GM23338 (cell line): ENCODE data around the gene GADD45A. TPM values are rescaled to one million over a fixed set of nuclear protein-coding genes. Genes with fewer than 3 reads are reported as not detected.

Experiments
- ATAC-seq: fragments of 200-7000 bp; cut with Tn5 transposase; 3 replicates; pipeline ENCODE4 v1.9.1; 2020
- DNase-seq: peaks from one replicate; pipeline ENCODE4 v3.0.0-alpha.2; 2015; ENCODE audit warnings: low spot score
- H2AFZ ChIP-seq: fragments of 200-600 bp; sonication (generic); 2 replicates; pipeline ENCODE4 v1.8.0; 2016; ENCODE audit warnings: antibody characterized with exemption, mild to moderate bottlenecking, moderate library complexity
- H3F3A ChIP-seq: fragments of 200-600 bp; sonication (generic); replicated peaks from 2 replicates; pipeline ENCODE4 v1.8.0; 2017; ENCODE audit warnings: antibody characterized with exemption, mixed run types, low read depth
- H3K27ac ChIP-seq: fragments of 200-600 bp; sonication (generic); 2 replicates; pipeline ENCODE4 v1.6.1; 2016; ENCODE audit warnings: low read depth
- H3K27me3 ChIP-seq: fragments of 200-600 bp; sonication (generic); 2 replicates; pipeline ENCODE4 v1.8.0; 2016; ENCODE audit warnings: mild to moderate bottlenecking, mixed run types, moderate library complexity; ENCODE audit not compliant: insufficient read depth
- H3K36me3 ChIP-seq: fragments of 200-600 bp; sonication (generic); 2 replicates; pipeline ENCODE4 v1.8.0; 2016; ENCODE audit warnings: mild to moderate bottlenecking; ENCODE audit not compliant: insufficient read depth
- H3K4me1 ChIP-seq: fragments of 200-600 bp; sonication (generic); 2 replicates; pipeline ENCODE4 v1.8.0; 2016; ENCODE audit warnings: mild to moderate bottlenecking, moderate library complexity; ENCODE audit not compliant: insufficient read depth
- H3K4me2 ChIP-seq: fragments of 200-600 bp; sonication (generic); 2 replicates; pipeline ENCODE4 v1.7.1; 2017; ENCODE audit warnings: mixed run types
- H3K4me3 ChIP-seq: fragments of 200-600 bp; sonication (generic); 2 replicates; pipeline ENCODE4 v1.6.1; 2016; ENCODE audit warnings: mixed run types
- H3K79me2 ChIP-seq: fragments of 200-600 bp; sonication (generic); replicated peaks from 2 replicates; pipeline ENCODE4 v1.8.0; 2017; ENCODE audit warnings: mild to moderate bottlenecking; ENCODE audit not compliant: insufficient read depth
- H3K9me2 ChIP-seq: fragments of 200-600 bp; sonication (generic); 2 replicates; pipeline ENCODE4 v1.8.0; 2017; ENCODE audit not compliant: insufficient read depth
- H4K20me1 ChIP-seq: fragments of 200-600 bp; sonication (generic); replicated peaks from 2 replicates; pipeline ENCODE4 v1.8.0; 2017; ENCODE audit warnings: mild to moderate bottlenecking; ENCODE audit not compliant: insufficient read depth
- H3K27ac Mint-ChIP-seq: 2 replicates; pipeline ENCODE4 v1.8.0; 2020; ENCODE audit warnings: inconsistent platforms, mild to moderate bottlenecking, moderate library complexity, mixed read lengths
- H3K27me3 Mint-ChIP-seq: 3 replicates; pipeline ENCODE4 v1.8.0; 2022; ENCODE audit warnings: low read depth, mild to moderate bottlenecking, moderate library complexity, mixed read lengths, inconsistent platforms; ENCODE audit not compliant: insufficient read depth, poor library complexity
- H3K36me3 Mint-ChIP-seq: 3 replicates; pipeline ENCODE4 v1.8.0; 2021; ENCODE audit warnings: low read depth, mild to moderate bottlenecking, inconsistent platforms, moderate library complexity, mixed read lengths
- H3K4me1 Mint-ChIP-seq: 3 replicates; pipeline ENCODE4 v1.8.0; 2020; ENCODE audit warnings: mild to moderate bottlenecking, inconsistent platforms, mixed read lengths
- H3K4me3 Mint-ChIP-seq: 3 replicates; pipeline ENCODE4 v1.8.0; 2021; ENCODE audit warnings: moderate library complexity, mild to moderate bottlenecking, inconsistent platforms, mixed read lengths
- H3K9me3 Mint-ChIP-seq: 3 replicates; pipeline ENCODE4 v1.8.0; 2020; ENCODE audit warnings: moderate library complexity, mild to moderate bottlenecking, inconsistent platforms, mixed read lengths
- EZH2 ChIP-seq: fragments of 200-600 bp; sonication (generic); IDR thresholded peaks from one replicate; pipeline ENCODE4 v1.8.0; 2017; ENCODE audit warnings: antibody characterized with exemption, mild to moderate bottlenecking, low read depth; ENCODE audit not compliant: unreplicated experiment
- JUNB ChIP-seq: IDR thresholded peaks from one replicate; pipeline ENCODE4 v1.6.1; 2016; ENCODE audit warnings: antibody characterized with exemption; ENCODE audit not compliant: unreplicated experiment
- NANOG ChIP-seq: IDR thresholded peaks from 2 replicates; pipeline ENCODE4 v1.6.1; 2016; ENCODE audit warnings: antibody characterized with exemption, borderline replicate concordance
- STAT1 ChIP-seq: IDR thresholded peaks from one replicate; pipeline ENCODE4 v1.6.1; 2016; ENCODE audit warnings: antibody characterized with exemption; ENCODE audit not compliant: unreplicated experiment
- ZNF331 ChIP-seq: fragments of 250-450 bp; sonication (Bioruptor Pico); IDR thresholded peaks from 2 replicates; pipeline ENCODE4 v1.5.0; 2020; ENCODE audit warnings: low read depth, mild to moderate bottlenecking, moderate library complexity
- polyA plus RNA-seq: library from polyadenylated mRNA; unstranded; fragments of >200 nt; fragmentation: Nextera tagmentation; extraction: Ambion mirVana; gene quantifications from 2 replicates; pipeline ENCODE4 v1.2.1, GENCODE V29; 2016
- total RNA-seq: library from RNA; depleted of rRNA; stranded (reverse); fragments of >200 nt; shearing (Covaris generic); gene quantifications from 2 replicates; pipeline ENCODE4 v1.2.3, GENCODE V29; 2014
- TF ChIP-seq, protein P1 (sequence below): fragments of 250-450 bp; sonication (Bioruptor Pico); IDR thresholded peaks from 2 replicates; pipeline ENCODE4 v1.5.0; 2020; ENCODE audit warnings: mild to moderate bottlenecking, moderate library complexity
- TF ChIP-seq, protein P2 (sequence below), 2 experiments: fragments of 200-600 bp in 1 of 2; sonication (generic) in 1 of 2; conservative IDR thresholded peaks; 2 replicates each; pipeline versions ENCODE4 v1.5.1 to v1.6.1; 2016 to 2017; ENCODE audit warnings: antibody characterized with exemption in 2 of 2, low read depth in 2 of 2, mild to moderate bottlenecking in 2 of 2, moderate library complexity in 1 of 2

GADD45A gene
- total and polyA plus RNA-seq, 2 experiments from 2014 or later = 25.9 to 39.5 TPM

GRCh38 chr1:67676287-67676686, 8.7 kb upstream of the GADD45A start:
- H3K27ac Mint-ChIP-seq = no peak overlapping the region
- Histone ChIP-seq H4K20me1 (no peaks in the 10 kb centered on the region), H3K27ac (no peak overlapping the region), H3F3A (no peaks in the 10 kb centered on the region), H3K79me2 (no peaks in the 10 kb centered on the region), H3K27me3 (no peaks in the 10 kb centered on the region), H3K4me2 (no peak overlapping the region), H3K9me2 (no peaks in the 10 kb centered on the region), H2AFZ (no peak overlapping the region), H3K4me1 (0 out of 2 replicates have a peak, but pooled peaks cover 8% of the 10 kb centered on the region), H3K36me3 (no peaks in the 10 kb centered on the region), H3K4me3 (no peak overlapping the region)
- peaks cover 6% of the 10 kb centered on the region for H3K27me3 Mint-ChIP-seq
- H3K4me3 Mint-ChIP-seq = no peak overlapping the region
- no peaks in the 10 kb centered on the region for H3K9me3 Mint-ChIP-seq
- DNase-seq (no peak), ATAC-seq (no peak)
- no peaks in the 10 kb centered on the region for H3K36me3 Mint-ChIP-seq
- no peak for TF ChIP-seq NANOG
- TF ChIP-seq, protein P1, sequence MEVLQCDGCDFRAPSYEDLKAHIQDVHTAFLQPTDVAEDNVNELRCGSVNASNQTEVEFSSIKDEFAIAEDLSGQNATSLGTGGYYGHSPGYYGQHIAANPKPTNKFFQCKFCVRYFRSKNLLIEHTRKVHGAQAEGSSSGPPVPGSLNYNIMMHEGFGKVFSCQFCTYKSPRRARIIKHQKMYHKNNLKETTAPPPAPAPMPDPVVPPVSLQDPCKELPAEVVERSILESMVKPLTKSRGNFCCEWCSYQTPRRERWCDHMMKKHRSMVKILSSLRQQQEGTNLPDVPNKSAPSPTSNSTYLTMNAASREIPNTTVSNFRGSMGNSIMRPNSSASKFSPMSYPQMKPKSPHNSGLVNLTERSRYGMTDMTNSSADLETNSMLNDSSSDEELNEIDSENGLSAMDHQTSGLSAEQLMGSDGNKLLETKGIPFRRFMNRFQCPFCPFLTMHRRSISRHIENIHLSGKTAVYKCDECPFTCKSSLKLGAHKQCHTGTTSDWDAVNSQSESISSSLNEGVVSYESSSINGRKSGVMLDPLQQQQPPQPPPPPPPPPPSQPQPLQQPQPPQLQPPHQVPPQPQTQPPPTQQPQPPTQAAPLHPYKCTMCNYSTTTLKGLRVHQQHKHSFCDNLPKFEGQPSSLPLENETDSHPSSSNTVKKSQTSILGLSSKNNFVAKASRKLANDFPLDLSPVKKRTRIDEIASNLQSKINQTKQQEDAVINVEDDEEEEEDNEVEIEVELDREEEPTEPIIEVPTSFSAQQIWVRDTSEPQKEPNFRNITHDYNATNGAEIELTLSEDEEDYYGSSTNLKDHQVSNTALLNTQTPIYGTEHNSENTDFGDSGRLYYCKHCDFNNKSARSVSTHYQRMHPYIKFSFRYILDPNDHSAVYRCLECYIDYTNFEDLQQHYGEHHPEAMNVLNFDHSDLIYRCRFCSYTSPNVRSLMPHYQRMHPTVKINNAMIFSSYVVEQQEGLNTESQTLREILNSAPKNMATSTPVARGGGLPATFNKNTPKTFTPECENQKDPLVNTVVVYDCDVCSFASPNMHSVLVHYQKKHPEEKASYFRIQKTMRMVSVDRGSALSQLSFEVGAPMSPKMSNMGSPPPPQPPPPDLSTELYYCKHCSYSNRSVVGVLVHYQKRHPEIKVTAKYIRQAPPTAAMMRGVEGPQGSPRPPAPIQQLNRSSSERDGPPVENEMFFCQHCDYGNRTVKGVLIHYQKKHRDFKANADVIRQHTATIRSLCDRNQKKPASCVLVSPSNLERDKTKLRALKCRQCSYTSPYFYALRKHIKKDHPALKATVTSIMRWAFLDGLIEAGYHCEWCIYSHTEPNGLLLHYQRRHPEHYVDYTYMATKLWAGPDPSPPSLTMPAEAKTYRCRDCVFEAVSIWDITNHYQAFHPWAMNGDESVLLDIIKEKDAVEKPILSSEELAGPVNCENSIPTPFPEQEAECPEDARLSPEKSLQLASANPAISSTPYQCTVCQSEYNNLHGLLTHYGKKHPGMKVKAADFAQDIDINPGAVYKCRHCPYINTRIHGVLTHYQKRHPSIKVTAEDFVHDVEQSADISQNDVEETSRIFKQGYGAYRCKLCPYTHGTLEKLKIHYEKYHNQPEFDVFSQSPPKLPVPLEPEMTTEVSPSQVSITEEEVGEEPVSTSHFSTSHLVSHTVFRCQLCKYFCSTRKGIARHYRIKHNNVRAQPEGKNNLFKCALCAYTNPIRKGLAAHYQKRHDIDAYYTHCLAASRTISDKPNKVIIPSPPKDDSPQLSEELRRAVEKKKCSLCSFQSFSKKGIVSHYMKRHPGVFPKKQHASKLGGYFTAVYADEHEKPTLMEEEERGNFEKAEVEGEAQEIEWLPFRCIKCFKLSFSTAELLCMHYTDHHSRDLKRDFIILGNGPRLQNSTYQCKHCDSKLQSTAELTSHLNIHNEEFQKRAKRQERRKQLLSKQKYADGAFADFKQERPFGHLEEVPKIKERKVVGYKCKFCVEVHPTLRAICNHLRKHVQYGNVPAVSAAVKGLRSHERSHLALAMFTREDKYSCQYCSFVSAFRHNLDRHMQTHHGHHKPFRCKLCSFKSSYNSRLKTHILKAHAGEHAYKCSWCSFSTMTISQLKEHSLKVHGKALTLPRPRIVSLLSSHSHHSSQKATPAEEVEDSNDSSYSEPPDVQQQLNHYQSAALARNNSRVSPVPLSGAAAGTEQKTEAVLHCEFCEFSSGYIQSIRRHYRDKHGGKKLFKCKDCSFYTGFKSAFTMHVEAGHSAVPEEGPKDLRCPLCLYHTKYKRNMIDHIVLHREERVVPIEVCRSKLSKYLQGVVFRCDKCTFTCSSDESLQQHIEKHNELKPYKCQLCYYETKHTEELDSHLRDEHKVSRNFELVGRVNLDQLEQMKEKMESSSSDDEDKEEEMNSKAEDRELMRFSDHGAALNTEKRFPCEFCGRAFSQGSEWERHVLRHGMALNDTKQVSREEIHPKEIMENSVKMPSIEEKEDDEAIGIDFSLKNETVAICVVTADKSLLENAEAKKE (CRISPR knock-in tag) = no peak
- no peak for TF ChIP-seq JUNB
- no peak for TF ChIP-seq STAT1
- no peak for TF ChIP-seq EZH2
- TF ChIP-seq ZNF331 = no peak
- H3K4me1 Mint-ChIP-seq = peaks cover 8% of the 10 kb centered on the region

GRCh38 chr1:67676946-67677345, 8.1 kb upstream of the GADD45A start:
- H3K36me3 ChIP-seq = no peaks in the 10 kb centered on the region
- H3K4me1 ChIP-seq = 0 out of 2 replicates have a peak, but pooled peaks cover 8% of the 10 kb centered on the region
- H3K4me3 ChIP-seq = no peak overlapping the region
- H3K27ac ChIP-seq = no peak overlapping the region
- Mint-ChIP-seq H3K4me3 (no peak overlapping the region), H3K36me3 (no peaks in the 10 kb centered on the region), H3K4me1 (peaks cover 8% of the 10 kb centered on the region), H3K27me3 (peaks cover 6% of the 10 kb centered on the region), H3K9me3 (no peaks in the 10 kb centered on the region), H3K27ac (no peak overlapping the region)
- no peak overlapping the region for H2AFZ ChIP-seq
- TF ChIP-seq, protein P2, sequence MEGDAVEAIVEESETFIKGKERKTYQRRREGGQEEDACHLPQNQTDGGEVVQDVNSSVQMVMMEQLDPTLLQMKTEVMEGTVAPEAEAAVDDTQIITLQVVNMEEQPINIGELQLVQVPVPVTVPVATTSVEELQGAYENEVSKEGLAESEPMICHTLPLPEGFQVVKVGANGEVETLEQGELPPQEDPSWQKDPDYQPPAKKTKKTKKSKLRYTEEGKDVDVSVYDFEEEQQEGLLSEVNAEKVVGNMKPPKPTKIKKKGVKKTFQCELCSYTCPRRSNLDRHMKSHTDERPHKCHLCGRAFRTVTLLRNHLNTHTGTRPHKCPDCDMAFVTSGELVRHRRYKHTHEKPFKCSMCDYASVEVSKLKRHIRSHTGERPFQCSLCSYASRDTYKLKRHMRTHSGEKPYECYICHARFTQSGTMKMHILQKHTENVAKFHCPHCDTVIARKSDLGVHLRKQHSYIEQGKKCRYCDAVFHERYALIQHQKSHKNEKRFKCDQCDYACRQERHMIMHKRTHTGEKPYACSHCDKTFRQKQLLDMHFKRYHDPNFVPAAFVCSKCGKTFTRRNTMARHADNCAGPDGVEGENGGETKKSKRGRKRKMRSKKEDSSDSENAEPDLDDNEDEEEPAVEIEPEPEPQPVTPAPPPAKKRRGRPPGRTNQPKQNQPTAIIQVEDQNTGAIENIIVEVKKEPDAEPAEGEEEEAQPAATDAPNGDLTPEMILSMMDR (conservative IDR thresholded peaks at IDR 0.05; ENCODE audit: low read depth in 2 of 2) = 0 out of 4 replicates have a peak, but pooled peaks of 1 of the 2 experiments have one; percentile 26
- TF ChIP-seq STAT1 = no peak
- no peak for ATAC-seq
- no peaks in the 10 kb centered on the region for H3K9me2 ChIP-seq
- H3K79me2 ChIP-seq = no peaks in the 10 kb centered on the region
- H3F3A ChIP-seq = no peaks in the 10 kb centered on the region
- no peak overlapping the region for H3K4me2 ChIP-seq
- H4K20me1 ChIP-seq = no peaks in the 10 kb centered on the region
- H3K27me3 ChIP-seq = no peaks in the 10 kb centered on the region
- no peak for DNase-seq
